NB4 (cell line): ENCODE results near the gene FOXP2.

Experiments
- POLR2A ChIP-seq: IDR thresholded peaks from 2 replicates; pipeline ENCODE4 v1.6.1; 2011; ENCODE audit warnings: mild to moderate bottlenecking; ENCODE audit not compliant: insufficient read length; ENCODE audit errors: extremely low read depth
- TF ChIP-seq, protein P1 (sequence below): IDR thresholded peaks from one replicate; pipeline ENCODE4 v1.5.1; 2012; ENCODE audit warnings: low read depth, low read length

DNA sequence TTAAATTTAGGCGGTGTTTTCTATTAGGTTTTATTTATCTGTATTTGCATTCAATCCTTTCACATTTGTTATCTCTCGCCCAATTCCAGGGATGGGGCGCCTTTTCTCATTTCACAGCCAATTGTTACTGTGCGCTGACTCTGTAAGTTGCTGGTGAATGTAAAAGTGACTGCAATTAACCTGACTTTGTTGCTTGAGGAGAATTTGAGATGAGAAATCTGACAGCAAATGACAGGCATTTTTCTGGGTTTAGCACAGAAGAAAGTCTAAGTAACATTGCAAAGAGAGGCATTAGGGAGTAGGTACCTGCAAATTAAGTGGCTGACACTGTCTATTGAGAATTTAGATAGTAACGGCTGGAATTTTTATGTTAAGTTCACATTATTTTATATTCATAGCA, 16.6 kb downstream of the FOXP2 start:
- TF ChIP-seq POLR2A: no peak
- TF ChIP-seq, protein P1, sequence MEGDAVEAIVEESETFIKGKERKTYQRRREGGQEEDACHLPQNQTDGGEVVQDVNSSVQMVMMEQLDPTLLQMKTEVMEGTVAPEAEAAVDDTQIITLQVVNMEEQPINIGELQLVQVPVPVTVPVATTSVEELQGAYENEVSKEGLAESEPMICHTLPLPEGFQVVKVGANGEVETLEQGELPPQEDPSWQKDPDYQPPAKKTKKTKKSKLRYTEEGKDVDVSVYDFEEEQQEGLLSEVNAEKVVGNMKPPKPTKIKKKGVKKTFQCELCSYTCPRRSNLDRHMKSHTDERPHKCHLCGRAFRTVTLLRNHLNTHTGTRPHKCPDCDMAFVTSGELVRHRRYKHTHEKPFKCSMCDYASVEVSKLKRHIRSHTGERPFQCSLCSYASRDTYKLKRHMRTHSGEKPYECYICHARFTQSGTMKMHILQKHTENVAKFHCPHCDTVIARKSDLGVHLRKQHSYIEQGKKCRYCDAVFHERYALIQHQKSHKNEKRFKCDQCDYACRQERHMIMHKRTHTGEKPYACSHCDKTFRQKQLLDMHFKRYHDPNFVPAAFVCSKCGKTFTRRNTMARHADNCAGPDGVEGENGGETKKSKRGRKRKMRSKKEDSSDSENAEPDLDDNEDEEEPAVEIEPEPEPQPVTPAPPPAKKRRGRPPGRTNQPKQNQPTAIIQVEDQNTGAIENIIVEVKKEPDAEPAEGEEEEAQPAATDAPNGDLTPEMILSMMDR: no peak
